SK-MEL-5 (cell line): Measurements from ENCODE around the gene SYT8. TPM values are rescaled to one million over a fixed set of nuclear protein-coding genes. Genes with fewer than 3 reads are reported as not detected.

Experiments used
- DNase-seq: peaks from one replicate; pipeline ENCODE4 v3.0.0-alpha.2; 2016; ENCODE audit warnings: low read depth, low spot score
- in situ Hi-C: cut with HindIII; loops from 2 replicates; pipeline ENCODE4 v1.10.0; 2016; ENCODE audit warnings: low sequenced_read_pairs, high pct_unique_total_duplicates, low pct_unique_long_range_greater_than_20kb
- total RNA-seq: library from RNA; depleted of rRNA; stranded (reverse); fragments of >200 nt; shearing (Covaris generic); gene quantifications from 2 replicates; pipeline ENCODE4 v1.2.3, GENCODE V29; 2014

SYT8 gene
- total RNA-seq, 1 experiment from 2014 or later: not detected

DNA sequence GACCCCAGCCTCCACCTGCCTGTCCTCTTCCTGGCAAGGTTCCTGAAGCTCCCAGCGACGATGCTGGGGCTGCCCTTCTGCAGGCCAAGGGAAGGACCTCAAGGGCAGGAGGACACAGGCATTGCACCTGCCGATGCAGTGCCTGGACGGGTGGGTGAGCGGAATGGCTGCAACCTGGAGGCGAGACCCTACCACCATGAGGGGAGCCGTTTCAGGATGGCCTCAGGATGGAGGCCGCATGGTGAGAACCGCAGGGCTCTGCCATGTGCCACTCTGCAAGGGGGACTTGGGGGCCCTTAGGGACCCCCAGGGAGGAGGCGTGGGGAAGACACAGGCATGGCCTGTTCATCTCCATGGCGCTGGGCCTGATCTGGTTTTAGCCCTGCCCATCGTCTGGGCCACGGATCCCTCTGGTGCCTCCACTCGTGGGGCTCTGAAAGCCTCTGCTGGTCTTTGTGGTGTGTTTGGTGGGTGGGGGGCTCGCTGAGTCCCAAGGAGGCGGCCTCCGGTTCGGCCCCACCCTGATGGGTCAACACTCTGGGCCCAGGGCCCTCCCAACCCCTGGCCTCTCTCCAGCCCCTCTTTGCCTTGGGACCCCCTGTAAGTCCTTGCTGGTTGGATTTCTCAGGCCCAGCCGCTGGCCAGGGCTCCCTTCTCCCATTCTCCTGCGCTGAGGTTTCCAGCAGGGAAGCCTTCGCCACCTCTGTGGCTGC lies 16.8 kb downstream of the SYT8 start:
- no peak for DNase-seq
- in situ Hi-C loops: no loop called here

DNA sequence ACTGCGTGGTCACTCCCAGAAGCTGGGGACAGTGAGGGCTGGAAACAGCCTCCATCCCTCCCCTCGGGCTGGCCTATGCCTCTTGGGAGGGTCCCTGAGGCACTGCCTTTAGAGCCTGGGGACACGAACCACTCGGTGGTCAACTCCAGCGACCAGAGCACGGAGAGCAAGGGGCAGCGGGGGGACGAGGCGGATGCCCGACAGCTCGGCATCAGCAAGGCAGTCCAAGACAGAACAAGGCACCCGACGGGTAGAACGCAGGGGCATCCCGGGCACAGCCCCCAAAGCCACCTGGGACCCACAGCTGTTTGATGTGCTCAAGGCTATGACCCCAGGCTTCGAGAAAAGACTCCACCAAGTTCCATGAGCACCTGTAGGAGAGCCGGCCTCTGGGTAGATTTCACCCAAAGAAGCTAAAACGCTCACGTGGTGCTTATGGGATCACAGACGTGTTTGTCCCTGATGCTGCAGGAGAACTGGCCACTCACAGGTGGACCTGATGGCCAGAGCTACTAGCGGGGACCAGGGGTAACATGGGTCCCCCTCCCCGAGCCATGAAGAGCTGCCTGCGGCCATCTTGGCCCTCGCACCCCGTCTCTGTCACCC lies 17.6 kb downstream of the SYT8 start:
- in situ Hi-C loops: no loop called here
- DNase-seq: no peak

GRCh38 chr11:1852877-1853276 lies 18.1 kb downstream of the SYT8 start, which contains the start of gene LSP1:
Gene LSP1, plus strand, starts transcription at chr11:1853084. Its CDS starts 61 bp downstream, at chr11:1853145.
- in situ Hi-C loops: no loop called here
- no peak for DNase-seq

- DNase-seq: no peak
- in situ Hi-C loops: no loop called here
Observed at GRCh38 chr11:1853376-1854131, 18.8 kb downstream of the SYT8 start.

- in situ Hi-C loops: no loop called here
- DNase-seq: no peak
Observed at GRCh38 chr11:1854132-1854948, 19.6 kb downstream of the SYT8 start.

GRCh38 chr11:1854949-1855885 lies 20.4 kb downstream of the SYT8 start:
- in situ Hi-C loops: no loop called here
- no peak for DNase-seq

DNA sequence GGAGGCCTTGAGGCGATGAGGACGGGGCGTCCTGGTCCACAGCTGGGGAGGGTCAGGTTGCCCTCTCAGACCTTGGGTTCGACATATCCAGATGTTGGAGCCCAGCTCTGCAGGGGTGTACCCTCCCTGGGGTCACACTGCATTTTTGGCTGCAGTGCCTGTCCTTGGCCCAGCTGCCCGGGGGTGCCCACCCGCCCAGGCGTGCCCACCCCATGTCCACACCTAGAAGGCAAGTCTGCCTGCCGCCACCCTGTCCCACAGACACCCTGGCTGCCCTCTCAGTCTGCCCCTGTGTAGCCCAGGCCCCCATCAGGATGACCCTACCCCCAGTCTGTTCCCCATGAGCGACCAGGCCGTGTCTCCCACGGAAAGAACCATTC lies 21.1 kb downstream of the SYT8 start:
- in situ Hi-C loops: no loop called here
- DNase-seq: no peak

DNA sequence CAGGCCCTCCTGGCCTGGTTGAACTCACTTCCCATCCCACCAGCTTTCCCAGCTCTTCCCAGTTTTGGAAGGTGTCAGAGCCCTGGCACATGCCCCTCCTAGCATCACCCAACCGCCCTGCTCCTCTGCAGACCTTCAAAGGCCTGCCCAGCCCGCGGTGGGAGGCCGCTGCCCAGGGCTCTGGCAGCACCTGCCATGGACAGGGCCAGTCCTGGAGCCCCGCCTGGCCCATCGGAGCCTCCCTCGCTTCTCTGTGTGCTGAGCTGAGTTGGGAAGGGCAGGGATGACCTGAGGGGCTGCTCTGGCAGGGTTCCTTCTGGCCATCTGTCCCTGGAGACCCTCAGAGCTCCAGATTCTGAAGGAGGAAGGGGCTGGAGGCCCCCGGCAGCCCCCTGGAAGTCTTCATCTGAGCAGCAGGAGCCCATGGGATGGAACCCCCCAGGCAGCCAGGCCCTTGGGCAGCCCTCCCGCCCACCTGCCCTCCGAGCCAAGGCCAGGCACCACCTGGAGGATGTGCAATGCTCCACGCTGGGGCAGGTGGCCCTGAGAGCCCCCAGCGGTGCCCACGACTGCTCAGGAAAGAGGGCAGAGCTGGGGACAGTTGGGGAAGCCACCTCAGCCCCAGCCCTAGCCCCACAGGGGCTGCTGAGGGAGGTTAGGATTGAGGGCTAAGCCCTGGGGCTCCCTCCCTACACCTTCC lies 21.7 kb downstream of the SYT8 start:
- in situ Hi-C loops: no loop called here
- no peak for DNase-seq

- no peak for DNase-seq
- in situ Hi-C loops: no loop called here
Observed at GRCh38 chr11:1857064-1857463, 22.3 kb downstream of the SYT8 start.

GRCh38 chr11:1858154-1858553 lies 23.4 kb downstream of the SYT8 start:
- in situ Hi-C loops: no loop called here
- DNase-seq: no peak

DNA sequence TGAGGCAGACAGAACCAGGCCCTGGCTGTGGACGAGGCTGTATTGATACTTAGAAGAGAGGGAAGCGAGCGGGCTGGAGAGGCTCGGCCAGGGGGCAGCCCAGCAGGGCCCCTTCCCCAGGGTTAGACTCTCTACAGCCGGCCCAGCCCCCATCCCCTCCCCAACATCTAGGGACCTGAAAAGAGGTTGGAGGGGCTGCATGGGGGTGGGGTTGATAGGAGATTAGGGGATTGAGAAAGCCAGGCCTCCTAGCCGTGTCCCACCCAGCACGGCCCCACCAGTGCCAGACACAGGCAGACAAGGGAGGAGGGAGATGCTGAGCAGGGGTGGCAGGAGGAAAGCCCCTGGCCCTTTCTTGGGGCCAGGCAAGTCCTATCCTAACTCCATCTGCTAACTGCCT lies 23.8 kb downstream of the SYT8 start:
- in situ Hi-C loops: no loop called here
- no peak for DNase-seq

GRCh38 chr11:1859004-1859403 lies 24.2 kb downstream of the SYT8 start:
- no peak for DNase-seq
- in situ Hi-C loops: no loop called here

DNA sequence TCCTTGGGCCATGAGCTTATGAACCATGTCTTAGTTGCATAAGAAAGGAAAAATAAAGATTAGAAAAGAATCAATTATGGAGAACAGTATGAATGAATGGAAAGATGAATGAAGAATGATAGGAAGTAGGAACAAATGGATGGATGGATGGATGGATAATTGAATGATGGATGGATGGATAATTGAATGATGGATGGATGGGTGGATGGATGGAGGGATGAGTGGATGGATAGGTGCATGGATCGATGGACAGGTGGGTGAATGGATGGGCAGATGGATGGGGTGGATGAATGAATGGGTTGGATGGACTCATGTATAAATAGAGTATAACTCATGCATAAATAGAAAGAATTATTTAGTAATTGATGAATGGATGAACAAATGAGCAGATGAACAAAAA lies 25.3 kb downstream of the SYT8 start:
- in situ Hi-C loops: no loop called here
- no peak for DNase-seq

DNA sequence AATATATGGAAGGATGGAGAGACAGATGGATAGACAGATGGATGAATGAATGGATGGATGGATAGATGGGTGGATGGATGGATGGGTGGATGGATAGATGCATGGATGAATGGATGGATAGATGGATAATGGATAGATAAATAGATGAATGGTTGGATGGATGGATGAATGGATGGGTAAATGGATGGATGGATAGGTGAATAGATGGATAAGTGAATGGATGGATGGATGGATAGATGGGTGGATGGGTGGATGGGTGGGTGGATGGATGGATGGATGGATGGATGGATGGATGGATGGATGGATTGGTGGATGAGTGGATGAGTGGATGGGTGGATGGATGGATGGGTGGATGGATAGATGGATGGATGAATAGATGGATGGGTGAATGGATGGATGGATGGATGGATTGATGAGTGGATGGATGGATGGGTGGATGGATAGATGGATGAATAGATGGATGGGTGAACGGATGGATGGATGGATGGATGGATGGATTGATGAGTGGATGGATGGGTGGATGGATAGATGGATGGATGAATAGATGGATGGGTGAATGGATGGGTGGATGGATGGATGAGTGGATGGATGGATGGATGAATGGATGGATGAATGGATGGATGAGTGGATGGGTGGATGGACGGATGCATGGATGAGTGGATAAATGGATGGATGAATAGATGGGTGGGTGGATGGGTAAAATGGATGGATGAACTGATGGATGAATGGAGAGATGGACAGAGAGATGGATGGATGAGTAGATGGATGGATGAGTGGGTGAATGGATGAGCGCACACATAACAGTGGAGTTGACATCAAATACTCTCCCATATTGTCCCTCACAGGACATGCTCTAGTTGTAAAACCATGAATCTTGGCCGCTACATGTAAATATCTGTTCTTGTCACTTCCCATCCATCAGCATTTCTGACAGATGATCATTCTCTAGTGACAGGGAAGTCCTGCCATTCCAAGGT lies 26.9 kb downstream of the SYT8 start:
- in situ Hi-C loops: no loop called here
- no peak for DNase-seq

DNA sequence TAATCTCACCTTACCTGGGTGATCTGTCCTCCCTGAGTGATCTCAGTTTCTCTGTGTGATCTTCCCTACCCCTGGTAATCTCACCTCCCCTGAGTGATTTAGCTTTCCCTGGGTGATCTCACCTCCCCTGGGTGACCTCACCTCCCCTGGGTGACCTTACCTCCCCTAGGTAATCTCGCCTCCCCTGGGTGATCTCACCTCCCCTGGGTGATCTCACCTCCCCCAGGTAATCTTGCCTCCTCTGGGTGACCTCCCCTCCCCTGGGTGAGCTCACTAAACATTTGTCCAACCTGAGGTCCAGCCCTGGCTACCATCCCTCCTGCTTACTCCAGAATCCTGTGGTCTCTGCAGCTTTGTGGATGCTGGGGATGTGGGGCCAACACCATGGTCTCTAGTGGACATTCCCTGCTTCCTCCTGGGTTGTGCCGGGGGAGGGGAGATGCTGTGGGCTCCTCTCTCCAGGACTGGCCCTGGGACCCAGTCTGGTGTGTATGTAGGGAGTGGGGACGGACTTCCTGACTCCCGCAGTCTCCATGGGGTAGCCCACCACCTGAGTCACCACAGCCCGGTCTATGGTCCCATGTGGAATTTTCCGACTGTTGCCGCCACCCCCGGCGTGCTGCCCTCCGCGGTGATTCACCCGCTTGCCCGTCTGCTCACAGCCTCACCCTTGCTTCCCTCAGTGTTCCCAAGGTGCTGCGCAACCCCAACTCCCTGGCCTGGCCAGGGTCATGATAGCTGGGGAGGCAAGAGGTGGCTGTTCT lies 28.0 kb downstream of the SYT8 start:
- DNase-seq: no peak
- in situ Hi-C loops: no loop called here
